ENCODE results near the gene PTDSS2. TPM values are rescaled to one million over a fixed set of nuclear protein-coding genes. Genes with fewer than 3 reads are reported as not detected.

The PTDSS2 gene
- total RNA-seq (2021) (49.5 to 56.8 TPM (median 55.2 TPM) in 3 replicates), Bru-seq, nascent RNA (percentile 53 among the genes with signal in this experiment)
- long read RNA-seq, experiment 1, transcript PTDSS2-201 (12 exons, 2,445 nt): major isoform, 106 of 189 reads
- long read RNA-seq, experiment 1, partial matches to known transcripts: 18 of 189 reads
- long read RNA-seq, experiment 1, other reads (novel, unspliced or antisense): 62 of 189 reads
- long read RNA-seq, experiment 2, transcript PTDSS2-201 (12 exons, 2,445 nt): major isoform, 24 of 55 reads
- long read RNA-seq, experiment 2, partial matches to known transcripts: 20 of 55 reads
- long read RNA-seq, experiment 2, other reads (novel, unspliced or antisense): 11 of 55 reads
- long read RNA-seq, experiment 3, partial matches to known transcripts: 0 of 3 reads
- long read RNA-seq, experiment 3, other reads (novel, unspliced or antisense): 3 of 3 reads

GRCh38 chr11:449889-450808 is at the start of gene PTDSS2:
Gene PTDSS2 (plus strand): TSS chr11:450279. CDS start chr11:450456, 177 bp downstream.
- Mint-ChIP-seq H3K27me3 (ENCODE audit: low read depth) (peaks cover 3% of the 10 kb centered on the region; the same call in 1 of the 2 replicates), H3K4me3 (peak within 1 kb of the TSS; percentile 99), H3K27ac (peak within 1 kb of the TSS; percentile 92), H3K4me1 (peaks cover 22% of the 10 kb centered on the region), H3K36me3 (peaks cover 19% of the 10 kb centered on the region; the same call in 1 of the 2 replicates), H3K9me3 (no peaks in the 10 kb centered on the region)
- ATAC-seq (peak; percentile 85), DNase-seq (ENCODE audit: low spot score) (peak; percentile 98)
- POLR2A ChIA-PET: interaction anchor here (0.5 to 1.8 kb wide), 4 partner anchors 15 to 57 kb away, joined by 4 to 9 read pairs (median 5); partner anchors contain the start of gene RNH1
- CTCF ChIA-PET: interaction anchor here (0.6 to 5.9 kb wide), 15 partner anchors 10 to 200 kb away, joined by 3 to 71 read pairs (median 8); partner anchors contain the start of genes RNH1 and SIGIRR
- TF ChIP-seq ESRRA (CRISPR knock-in tag; IDR thresholded peaks at IDR 0.05; ENCODE audit: borderline replicate concordance) (peak; percentile 87), HMGA2 (CRISPR knock-in tag; IDR thresholded peaks at IDR 0.05) (no peak), TP53 (CRISPR knock-in tag; IDR thresholded peaks at IDR 0.05) (peak; percentile 81; the same call in 1 of the 2 replicates), TCF7 (CRISPR knock-in tag; IDR thresholded peaks at IDR 0.05; ENCODE audit: low read depth) (no peak), CTCF (IDR thresholded peaks at IDR 0.05) (no peak), ZNF671 (CRISPR knock-in tag; IDR thresholded peaks at IDR 0.05) (no peak), ZNF317 (CRISPR knock-in tag; IDR thresholded peaks at IDR 0.05; ENCODE audit: borderline replicate concordance, low read depth) (0 out of 2 replicates have a peak, but pooled peaks have one; percentile 33), MAX (CRISPR knock-in tag; IDR thresholded peaks at IDR 0.05) (peak; percentile 74; the same call in 1 of the 2 replicates), NFATC4 (CRISPR knock-in tag; IDR thresholded peaks at IDR 0.05) (no peak), ZNF423 (CRISPR knock-in tag; IDR thresholded peaks at IDR 0.05) (0 out of 2 replicates have a peak, but pooled peaks have one; percentile 24), ZNF138 (CRISPR knock-in tag; conservative IDR thresholded peaks at IDR 0.05) (0 out of 2 replicates have a peak, but pooled peaks have one; percentile 33), JUN (CRISPR knock-in tag; IDR thresholded peaks at IDR 0.05) (peak; percentile 20; the same call in 1 of the 2 replicates), PRDM15 (CRISPR knock-in tag; IDR thresholded peaks at IDR 0.05) (peak; percentile 92), ZSCAN18 (CRISPR knock-in tag; IDR thresholded peaks at IDR 0.05) (no peak), ZNF263 (CRISPR knock-in tag; IDR thresholded peaks at IDR 0.05; ENCODE audit: low read depth) (no peak), ZNF416 (CRISPR knock-in tag; IDR thresholded peaks at IDR 0.05) (no peak), FOXK1 (CRISPR knock-in tag; IDR thresholded peaks at IDR 0.05) (peak; percentile 85), NFYB (CRISPR knock-in tag; conservative IDR thresholded peaks at IDR 0.05; ENCODE audit: low read depth) (no peak; the same call in 1 of the 2 replicates), CREM (CRISPR knock-in tag; IDR thresholded peaks at IDR 0.05) (peak; percentile 62; the same call in 1 of the 2 replicates), GRHL2 (CRISPR knock-in tag; IDR thresholded peaks at IDR 0.05; ENCODE audit: insufficient replicate concordance, severe bottlenecking) (no peak), GABPB1 (CRISPR knock-in tag; IDR thresholded peaks at IDR 0.05) (peak; percentile 69), KAT7 (CRISPR knock-in tag; IDR thresholded peaks at IDR 0.05; ENCODE audit: borderline replicate concordance) (peak; percentile 96; the same call in 1 of the 2 replicates)
- TF ChIP-seq, protein P1, sequence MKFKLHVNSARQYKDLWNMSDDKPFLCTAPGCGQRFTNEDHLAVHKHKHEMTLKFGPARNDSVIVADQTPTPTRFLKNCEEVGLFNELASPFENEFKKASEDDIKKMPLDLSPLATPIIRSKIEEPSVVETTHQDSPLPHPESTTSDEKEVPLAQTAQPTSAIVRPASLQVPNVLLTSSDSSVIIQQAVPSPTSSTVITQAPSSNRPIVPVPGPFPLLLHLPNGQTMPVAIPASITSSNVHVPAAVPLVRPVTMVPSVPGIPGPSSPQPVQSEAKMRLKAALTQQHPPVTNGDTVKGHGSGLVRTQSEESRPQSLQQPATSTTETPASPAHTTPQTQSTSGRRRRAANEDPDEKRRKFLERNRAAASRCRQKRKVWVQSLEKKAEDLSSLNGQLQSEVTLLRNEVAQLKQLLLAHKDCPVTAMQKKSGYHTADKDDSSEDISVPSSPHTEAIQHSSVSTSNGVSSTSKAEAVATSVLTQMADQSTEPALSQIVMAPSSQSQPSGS (CRISPR knock-in tag; IDR thresholded peaks at IDR 0.05; ENCODE audit: borderline replicate concordance, low read depth): no peak
- TF ChIP-seq, protein P2, sequence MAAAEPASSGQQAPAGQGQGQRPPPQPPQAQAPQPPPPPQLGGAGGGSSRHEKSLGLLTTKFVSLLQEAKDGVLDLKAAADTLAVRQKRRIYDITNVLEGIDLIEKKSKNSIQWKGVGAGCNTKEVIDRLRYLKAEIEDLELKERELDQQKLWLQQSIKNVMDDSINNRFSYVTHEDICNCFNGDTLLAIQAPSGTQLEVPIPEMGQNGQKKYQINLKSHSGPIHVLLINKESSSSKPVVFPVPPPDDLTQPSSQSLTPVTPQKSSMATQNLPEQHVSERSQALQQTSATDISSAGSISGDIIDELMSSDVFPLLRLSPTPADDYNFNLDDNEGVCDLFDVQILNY (CRISPR knock-in tag; IDR thresholded peaks at IDR 0.05): peak; percentile 79
